ENCODE measurements around the gene ATG2A. TPM values are rescaled to one million over a fixed set of nuclear protein-coding genes. Genes with fewer than 3 reads are reported as not detected.
A peak's percentile ranks its signal among the peaks of the same experiment; 100 is the strongest.

ATG2A gene
- total and polyA plus RNA-seq, 2 experiments from 2014 or later = 11.7 to 18.1 TPM

DNA sequence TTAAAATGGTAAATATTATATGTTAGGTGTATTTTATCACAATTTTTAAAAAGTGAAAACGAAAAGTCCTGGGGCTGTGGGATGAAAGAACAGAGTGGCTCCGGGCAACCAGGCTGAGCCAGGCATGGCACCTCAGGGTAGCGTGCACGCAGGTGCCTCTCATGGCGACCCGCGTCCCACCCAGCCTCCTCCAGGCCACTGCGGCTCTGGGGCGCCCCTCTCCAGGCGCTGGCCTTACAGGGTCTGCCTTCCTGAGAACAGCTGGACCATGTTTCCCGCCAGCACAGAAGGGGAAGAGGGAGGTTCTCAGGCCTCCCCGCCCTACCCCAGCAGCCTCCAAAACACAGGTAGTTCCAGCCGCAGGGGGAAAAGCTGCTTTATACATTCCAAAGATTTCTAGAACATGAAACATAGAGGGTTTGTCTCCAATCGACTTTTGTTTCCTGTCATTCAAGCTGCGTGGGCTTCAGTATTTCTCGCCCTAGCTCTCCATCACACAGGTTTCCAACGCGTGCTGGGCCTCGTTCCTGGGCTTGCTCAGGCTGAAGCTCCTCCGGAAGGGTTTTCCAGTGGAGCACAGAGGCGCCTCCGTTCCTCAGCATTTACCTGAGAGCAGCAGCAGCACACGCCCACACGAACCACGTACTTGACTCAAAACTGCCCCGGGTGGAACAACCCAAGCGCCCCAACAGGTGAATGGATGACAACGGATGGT is 49.1 kb downstream of the ATG2A start:
- TF ChIP-seq, protein P1, sequence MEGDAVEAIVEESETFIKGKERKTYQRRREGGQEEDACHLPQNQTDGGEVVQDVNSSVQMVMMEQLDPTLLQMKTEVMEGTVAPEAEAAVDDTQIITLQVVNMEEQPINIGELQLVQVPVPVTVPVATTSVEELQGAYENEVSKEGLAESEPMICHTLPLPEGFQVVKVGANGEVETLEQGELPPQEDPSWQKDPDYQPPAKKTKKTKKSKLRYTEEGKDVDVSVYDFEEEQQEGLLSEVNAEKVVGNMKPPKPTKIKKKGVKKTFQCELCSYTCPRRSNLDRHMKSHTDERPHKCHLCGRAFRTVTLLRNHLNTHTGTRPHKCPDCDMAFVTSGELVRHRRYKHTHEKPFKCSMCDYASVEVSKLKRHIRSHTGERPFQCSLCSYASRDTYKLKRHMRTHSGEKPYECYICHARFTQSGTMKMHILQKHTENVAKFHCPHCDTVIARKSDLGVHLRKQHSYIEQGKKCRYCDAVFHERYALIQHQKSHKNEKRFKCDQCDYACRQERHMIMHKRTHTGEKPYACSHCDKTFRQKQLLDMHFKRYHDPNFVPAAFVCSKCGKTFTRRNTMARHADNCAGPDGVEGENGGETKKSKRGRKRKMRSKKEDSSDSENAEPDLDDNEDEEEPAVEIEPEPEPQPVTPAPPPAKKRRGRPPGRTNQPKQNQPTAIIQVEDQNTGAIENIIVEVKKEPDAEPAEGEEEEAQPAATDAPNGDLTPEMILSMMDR (IDR thresholded peaks at IDR 0.05; ENCODE audit: poor library complexity) = no peak
- TF ChIP-seq EZH2 (IDR thresholded peaks at IDR 0.05; ENCODE audit: borderline replicate concordance) (no peak), EZH2phosphoT487 (IDR thresholded peaks at IDR 0.05; ENCODE audit: low read depth, severe bottlenecking, unreplicated experiment) (no peak)
- peaks cover 93% of the 10 kb centered on the region for H3K79me2 ChIP-seq
- H3K27ac ChIP-seq = peak overlapping the region; percentile 92
- no peaks in the 10 kb centered on the region for H3K9me3 ChIP-seq (ENCODE audit: low read depth)
- peaks cover 16% of the 10 kb centered on the region for H4K20me1 ChIP-seq (ENCODE audit: insufficient read depth, poor library complexity, severe bottlenecking)
- 90% methylated on average over 28 of the region's 28 CpGs for WGBS (ENCODE audit: low lambda C conversion rate, missing lambda C conversion rate)
- H3K4me3 ChIP-seq = no peak overlapping the region
- H3K4me2 ChIP-seq = no peak overlapping the region
- no peaks in the 10 kb centered on the region for H3K36me3 ChIP-seq (replicated peaks; ENCODE audit: insufficient read depth, low read depth)
- no peak for DNase-seq (ENCODE audit: low spot score)
- no peaks in the 10 kb centered on the region for H3K27me3 ChIP-seq
- peaks cover 71% of the 10 kb centered on the region for H3K4me1 ChIP-seq (ENCODE audit: insufficient read depth)
- H2AFZ ChIP-seq = no peak overlapping the region
- H3K9me2 ChIP-seq (replicated peaks; ENCODE audit: insufficient read depth) = no peaks in the 10 kb centered on the region

DNA sequence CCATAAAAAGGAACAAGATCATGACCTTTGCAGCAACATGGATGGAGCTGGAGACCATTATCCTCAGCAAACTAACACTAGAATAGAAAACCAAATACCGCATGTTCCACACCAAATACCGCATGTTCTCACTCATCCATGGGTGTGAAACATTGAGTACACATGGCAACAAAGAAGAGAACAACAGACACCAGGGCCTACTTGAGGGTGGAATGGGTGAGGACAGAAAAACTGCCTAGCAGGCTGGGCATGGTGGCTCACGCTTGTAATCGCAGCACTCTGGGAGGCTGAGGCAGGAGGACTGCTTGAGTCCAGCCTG is 50.9 kb downstream of the ATG2A start:
- Histone ChIP-seq H2AFZ (no peak overlapping the region), H3K4me2 (no peak overlapping the region), H3K4me1 (ENCODE audit: insufficient read depth) (peaks cover 61% of the 10 kb centered on the region), H3K36me3 (replicated peaks; ENCODE audit: insufficient read depth, low read depth) (no peaks in the 10 kb centered on the region), H3K9me3 (ENCODE audit: low read depth) (no peaks in the 10 kb centered on the region), H3K79me2 (peaks cover 93% of the 10 kb centered on the region), H3K4me3 (no peak overlapping the region), H3K27ac (peak overlapping the region; percentile 92), H4K20me1 (ENCODE audit: insufficient read depth, poor library complexity, severe bottlenecking) (peaks cover 12% of the 10 kb centered on the region), H3K9me2 (replicated peaks; ENCODE audit: insufficient read depth) (no peaks in the 10 kb centered on the region), H3K27me3 (no peaks in the 10 kb centered on the region)
- TF ChIP-seq EZH2 (IDR thresholded peaks at IDR 0.05; ENCODE audit: borderline replicate concordance) (no peak), EZH2phosphoT487 (IDR thresholded peaks at IDR 0.05; ENCODE audit: low read depth, severe bottlenecking, unreplicated experiment) (no peak)
- TF ChIP-seq, protein P1 (IDR thresholded peaks at IDR 0.05; ENCODE audit: poor library complexity) = no peak
- no peak for DNase-seq (ENCODE audit: low spot score)
- 97% methylated on average over 4 of the region's 4 CpGs for WGBS (ENCODE audit: low lambda C conversion rate, missing lambda C conversion rate)

DNA sequence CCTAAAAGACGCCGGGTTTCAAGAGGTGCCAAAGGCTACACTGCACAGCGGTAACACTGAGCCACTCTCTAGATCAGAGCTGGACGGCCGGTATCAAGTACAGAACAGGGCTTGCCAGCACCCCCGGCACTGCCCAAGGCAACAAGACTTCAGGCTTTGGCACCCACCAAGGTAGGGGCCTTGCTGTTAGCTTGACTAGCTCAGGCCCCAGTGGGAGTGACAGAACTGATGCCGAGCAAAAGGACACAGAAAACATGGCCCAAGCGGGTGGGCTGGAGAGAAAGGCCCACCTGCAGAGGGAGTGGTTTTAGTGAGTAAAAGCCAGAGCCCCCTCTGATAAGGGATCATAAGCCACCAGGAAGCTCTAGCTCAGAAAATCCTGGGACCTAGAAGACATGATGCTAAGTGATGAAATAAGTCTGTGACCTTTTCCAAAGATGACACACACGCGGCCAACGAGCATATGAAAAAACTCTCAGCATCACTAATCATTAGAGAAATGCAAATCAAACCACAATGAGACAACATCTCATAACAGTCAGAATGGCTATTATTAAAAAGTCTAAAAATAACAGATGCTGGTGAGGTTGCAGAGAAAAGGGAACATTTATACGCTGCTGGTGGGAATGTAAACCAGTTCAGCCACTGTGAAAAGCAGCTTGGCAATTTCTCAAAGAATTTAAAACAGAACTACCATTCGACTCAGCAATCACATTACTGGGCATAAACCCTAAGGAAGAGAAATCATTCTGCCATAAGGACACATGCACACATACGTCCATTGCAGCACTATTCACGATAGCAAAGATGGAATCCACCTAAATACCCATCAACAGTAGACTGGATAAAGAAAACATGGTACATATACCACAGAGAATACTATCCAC is 51.5 kb downstream of the ATG2A start:
- Histone ChIP-seq H3K27ac (peak overlapping the region; percentile 92), H3K4me1 (ENCODE audit: insufficient read depth) (peaks cover 55% of the 10 kb centered on the region), H3K9me2 (replicated peaks; ENCODE audit: insufficient read depth) (no peaks in the 10 kb centered on the region), H3K79me2 (peaks cover 95% of the 10 kb centered on the region), H3K36me3 (replicated peaks; ENCODE audit: insufficient read depth, low read depth) (no peaks in the 10 kb centered on the region), H3K4me3 (no peak overlapping the region), H3K9me3 (ENCODE audit: low read depth) (no peaks in the 10 kb centered on the region), H2AFZ (no peak overlapping the region), H4K20me1 (ENCODE audit: insufficient read depth, poor library complexity, severe bottlenecking) (peaks cover 12% of the 10 kb centered on the region), H3K4me2 (peak overlapping the region; percentile 67), H3K27me3 (no peaks in the 10 kb centered on the region)
- no peak for TF ChIP-seq EZH2phosphoT487 (IDR thresholded peaks at IDR 0.05; ENCODE audit: low read depth, severe bottlenecking, unreplicated experiment)
- no peak for TF ChIP-seq EZH2 (IDR thresholded peaks at IDR 0.05; ENCODE audit: borderline replicate concordance)
- TF ChIP-seq, protein P1 (IDR thresholded peaks at IDR 0.05; ENCODE audit: poor library complexity) = no peak
- no peak for DNase-seq (ENCODE audit: low spot score)
- WGBS (ENCODE audit: low lambda C conversion rate, missing lambda C conversion rate) = 91% methylated on average over 15 of the region's 15 CpGs
